Putamen (tissue), 1 donor: ENCODE data around the gene RPL7L1.

Experiments used
- DNase-seq: peaks from one replicate; pipeline ENCODE4 v3.0.0-alpha.2; 2016; ENCODE audit warnings: low spot score

Gene RPL7L1

GRCh38 chr6:42933205-42933604 lies 53.8 kb downstream of the RPL7L1 start:
- DNase-seq, result no peak

DNA sequence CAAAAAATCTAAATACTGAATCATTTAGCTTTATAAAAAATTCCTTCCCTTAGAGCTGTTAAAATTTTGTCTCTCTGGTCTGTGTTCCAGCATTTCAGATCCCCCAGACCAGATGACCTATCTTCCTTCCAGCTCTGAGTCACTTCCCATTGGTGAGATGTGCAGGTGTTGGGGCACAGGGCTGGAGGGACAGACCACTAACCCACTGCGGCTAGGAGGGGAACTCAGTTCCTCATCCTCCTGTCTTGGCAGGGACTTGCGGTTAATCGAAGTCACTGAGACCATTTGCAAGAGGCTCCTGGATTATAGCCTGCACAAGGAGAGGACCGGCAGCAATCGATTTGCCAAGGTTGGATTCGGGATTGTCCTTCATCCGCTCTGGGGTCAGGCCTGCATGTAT lies 55.9 kb downstream of the RPL7L1 start:
- no peak for DNase-seq

- no peak for DNase-seq
These were observed 57.0 kb downstream of the RPL7L1 start for GRCh38 chr6:42936398-42936797.

GRCh38 chr6:42937548-42938427 lies 58.4 kb downstream of the RPL7L1 start:
- no peak for DNase-seq

DNA sequence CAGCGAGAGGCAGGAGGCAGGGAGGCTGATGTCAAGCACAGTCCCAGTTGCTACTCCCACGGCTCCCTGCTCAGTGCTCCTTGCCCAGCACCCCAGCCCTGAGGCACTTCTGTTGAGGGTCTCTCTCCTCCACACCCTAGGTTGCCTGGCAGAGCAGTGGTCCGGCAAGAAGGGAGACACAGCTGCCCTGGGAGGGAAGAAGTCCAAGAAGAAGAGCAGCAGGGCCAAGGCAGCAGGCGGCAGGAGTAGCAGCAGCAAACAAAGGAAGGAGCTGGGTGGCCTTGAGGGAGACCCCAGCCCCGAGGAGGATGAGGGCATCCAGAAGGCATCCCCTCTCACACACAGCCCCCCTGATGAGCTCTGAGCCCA lies 59.0 kb downstream of the RPL7L1 start:
- no peak for DNase-seq

DNA sequence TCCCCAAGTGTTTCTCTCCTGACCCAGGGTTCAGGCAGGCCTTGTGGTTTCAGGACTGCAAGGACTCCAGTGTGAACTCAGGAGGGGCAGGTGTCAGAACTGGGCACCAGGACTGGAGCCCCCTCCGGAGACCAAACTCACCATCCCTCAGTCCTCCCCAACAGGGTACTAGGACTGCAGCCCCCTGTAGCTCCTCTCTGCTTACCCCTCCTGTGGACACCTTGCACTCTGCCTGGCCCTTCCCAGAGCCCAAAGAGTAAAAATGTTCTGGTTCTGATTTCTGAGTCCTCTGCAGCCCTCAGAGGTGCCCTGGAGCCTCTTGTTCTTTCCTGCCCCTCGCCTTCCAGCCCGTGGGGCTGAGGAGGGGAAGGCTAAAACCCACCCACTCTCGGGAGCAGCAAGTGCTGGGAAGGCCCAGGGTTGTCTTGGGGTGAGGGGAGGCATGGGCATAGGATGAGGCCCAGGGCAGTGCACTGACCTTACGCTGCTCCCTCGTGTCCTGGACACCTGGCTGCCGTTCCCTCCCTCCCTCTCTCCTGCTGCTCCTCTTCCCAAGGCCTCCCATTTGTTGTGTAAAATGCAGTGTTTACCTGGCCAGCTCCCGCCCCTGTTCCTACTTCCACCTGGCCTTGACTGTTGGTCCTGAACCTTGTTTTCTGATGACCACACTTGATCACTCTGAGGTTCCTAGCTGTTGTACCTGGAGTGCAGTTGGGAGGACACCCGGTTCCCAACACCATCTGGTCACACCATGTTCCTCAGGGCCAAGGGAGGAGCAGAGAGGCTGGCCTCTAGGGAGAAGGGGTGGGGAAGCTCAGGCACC lies 59.8 kb downstream of the RPL7L1 start:
- no peak for DNase-seq
